ENCODE data around the gene SNRNP25. TPM values are rescaled to one million over a fixed set of nuclear protein-coding genes. Genes with fewer than 3 reads are reported as not detected.

Gene SNRNP25
- total and polyA plus RNA-seq, 4 donors = 15.1 to 22.2 (median 17.7) TPM

DNA sequence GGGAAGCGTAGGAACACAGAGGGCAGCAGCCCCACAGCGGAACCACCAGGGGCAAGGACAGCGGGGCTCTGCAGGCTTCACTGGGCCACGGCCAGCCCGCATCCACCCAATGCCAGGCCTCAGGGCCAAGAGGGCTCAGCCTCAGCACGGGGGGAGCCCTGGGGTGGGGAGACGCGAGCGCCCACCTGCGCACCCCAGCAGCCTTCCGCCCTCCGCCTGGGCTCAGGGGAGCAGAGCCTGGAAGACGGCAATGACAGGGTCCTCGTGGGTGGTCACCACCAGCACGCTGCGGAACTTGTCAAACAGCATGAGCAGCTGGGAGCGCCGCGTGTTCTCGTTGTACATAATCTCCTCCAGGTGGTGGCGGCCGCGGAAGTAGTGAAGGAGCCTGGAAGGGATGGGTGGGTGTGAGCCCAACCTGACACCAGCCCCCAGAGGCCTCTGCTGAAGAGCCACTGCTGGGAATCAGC lies 32.9 kb downstream of the SNRNP25 start:
- peaks cover 0 to 17% (median 4%) of the 10 kb centered on the region in 4 donors for H3K4me1 ChIP-seq (ENCODE audit: control insufficient read depth in 4 of 4, insufficient read depth in 4 of 4, low read length in 3 of 4)
- TF ChIP-seq RXRA (IDR thresholded peaks at IDR 0.05) = no peak
- 95% methylated on average over 23 of the region's 23 CpGs for WGBS
- H3K9me3 ChIP-seq (ENCODE audit: control insufficient read depth in 4 of 4, low read length in 3 of 4) = no peaks in the 10 kb centered on the region
- H3K9ac ChIP-seq (ENCODE audit: low read depth in 1 of 2, low read length in 2 of 2) = no peak overlapping the region
- no peak for DNase-seq (ENCODE audit: low spot score)
- H3K27me3 ChIP-seq (ENCODE audit: control insufficient read depth in 4 of 4, insufficient read depth in 4 of 4, low read length in 3 of 4) = no peaks in the 10 kb centered on the region
- peaks cover 0 to 42% (median 12%) of the 10 kb centered on the region in 4 donors for H3K36me3 ChIP-seq (ENCODE audit: control insufficient read depth in 4 of 4, insufficient read depth in 3 of 4, low read depth in 1 of 4, low read length in 3 of 4)
- no peak overlapping the region for H3K4me3 ChIP-seq (ENCODE audit: low read depth in 1 of 3, low read length in 3 of 3)
- H3K27ac ChIP-seq (ENCODE audit: low read depth in 1 of 2, low read length in 2 of 2) = no peak overlapping the region

DNA sequence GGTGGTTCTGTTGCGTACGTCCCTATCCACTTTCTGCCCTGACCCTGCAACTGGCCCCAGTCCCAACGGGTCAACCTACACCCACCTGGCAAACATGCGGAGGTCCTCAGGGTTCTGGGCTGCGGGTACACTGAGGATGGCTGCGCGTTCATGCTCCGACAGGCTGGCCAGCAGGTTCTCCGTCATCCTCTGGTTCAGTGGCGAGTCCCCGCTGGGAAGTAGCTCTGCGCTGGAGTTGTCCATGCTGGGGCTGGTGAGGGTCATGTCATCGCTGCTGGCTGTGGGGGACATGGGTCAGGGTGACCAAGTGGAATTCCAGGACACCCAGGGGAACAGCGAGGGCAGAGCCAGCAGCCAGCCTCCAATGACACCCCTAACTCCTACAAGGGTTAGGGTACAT lies 35.0 kb downstream of the SNRNP25 start:
- Histone ChIP-seq H3K9me3 (ENCODE audit: control insufficient read depth in 4 of 4, low read length in 3 of 4) (no peaks in the 10 kb centered on the region), H3K9ac (ENCODE audit: low read depth in 1 of 2, low read length in 2 of 2) (no peak overlapping the region), H3K4me1 (ENCODE audit: control insufficient read depth in 4 of 4, insufficient read depth in 4 of 4, low read length in 3 of 4) (peaks cover 0 to 17% (median 4%) of the 10 kb centered on the region in 4 donors), H3K4me3 (ENCODE audit: low read depth in 1 of 3, low read length in 3 of 3) (no peak overlapping the region), H3K27me3 (ENCODE audit: control insufficient read depth in 4 of 4, insufficient read depth in 4 of 4, low read length in 3 of 4) (no peaks in the 10 kb centered on the region), H3K36me3 (ENCODE audit: control insufficient read depth in 4 of 4, insufficient read depth in 3 of 4, low read depth in 1 of 4, low read length in 3 of 4) (peaks cover 0 to 41% (median 12%) of the 10 kb centered on the region in 4 donors), H3K27ac (ENCODE audit: low read depth in 1 of 2, low read length in 2 of 2) (no peak overlapping the region)
- 97% methylated on average over 14 of the region's 14 CpGs for WGBS
- TF ChIP-seq SP1 (IDR thresholded peaks at IDR 0.05) = no peak
- no peak for TF ChIP-seq JUND (IDR thresholded peaks at IDR 0.05)
- TF ChIP-seq HNF4A (conservative IDR thresholded peaks at IDR 0.05) = no peak
- TF ChIP-seq, protein P1, sequence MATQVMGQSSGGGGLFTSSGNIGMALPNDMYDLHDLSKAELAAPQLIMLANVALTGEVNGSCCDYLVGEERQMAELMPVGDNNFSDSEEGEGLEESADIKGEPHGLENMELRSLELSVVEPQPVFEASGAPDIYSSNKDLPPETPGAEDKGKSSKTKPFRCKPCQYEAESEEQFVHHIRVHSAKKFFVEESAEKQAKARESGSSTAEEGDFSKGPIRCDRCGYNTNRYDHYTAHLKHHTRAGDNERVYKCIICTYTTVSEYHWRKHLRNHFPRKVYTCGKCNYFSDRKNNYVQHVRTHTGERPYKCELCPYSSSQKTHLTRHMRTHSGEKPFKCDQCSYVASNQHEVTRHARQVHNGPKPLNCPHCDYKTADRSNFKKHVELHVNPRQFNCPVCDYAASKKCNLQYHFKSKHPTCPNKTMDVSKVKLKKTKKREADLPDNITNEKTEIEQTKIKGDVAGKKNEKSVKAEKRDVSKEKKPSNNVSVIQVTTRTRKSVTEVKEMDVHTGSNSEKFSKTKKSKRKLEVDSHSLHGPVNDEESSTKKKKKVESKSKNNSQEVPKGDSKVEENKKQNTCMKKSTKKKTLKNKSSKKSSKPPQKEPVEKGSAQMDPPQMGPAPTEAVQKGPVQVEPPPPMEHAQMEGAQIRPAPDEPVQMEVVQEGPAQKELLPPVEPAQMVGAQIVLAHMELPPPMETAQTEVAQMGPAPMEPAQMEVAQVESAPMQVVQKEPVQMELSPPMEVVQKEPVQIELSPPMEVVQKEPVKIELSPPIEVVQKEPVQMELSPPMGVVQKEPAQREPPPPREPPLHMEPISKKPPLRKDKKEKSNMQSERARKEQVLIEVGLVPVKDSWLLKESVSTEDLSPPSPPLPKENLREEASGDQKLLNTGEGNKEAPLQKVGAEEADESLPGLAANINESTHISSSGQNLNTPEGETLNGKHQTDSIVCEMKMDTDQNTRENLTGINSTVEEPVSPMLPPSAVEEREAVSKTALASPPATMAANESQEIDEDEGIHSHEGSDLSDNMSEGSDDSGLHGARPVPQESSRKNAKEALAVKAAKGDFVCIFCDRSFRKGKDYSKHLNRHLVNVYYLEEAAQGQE (IDR thresholded peaks at IDR 0.05) = no peak
- DNase-seq (ENCODE audit: low spot score) = no peak

DNA sequence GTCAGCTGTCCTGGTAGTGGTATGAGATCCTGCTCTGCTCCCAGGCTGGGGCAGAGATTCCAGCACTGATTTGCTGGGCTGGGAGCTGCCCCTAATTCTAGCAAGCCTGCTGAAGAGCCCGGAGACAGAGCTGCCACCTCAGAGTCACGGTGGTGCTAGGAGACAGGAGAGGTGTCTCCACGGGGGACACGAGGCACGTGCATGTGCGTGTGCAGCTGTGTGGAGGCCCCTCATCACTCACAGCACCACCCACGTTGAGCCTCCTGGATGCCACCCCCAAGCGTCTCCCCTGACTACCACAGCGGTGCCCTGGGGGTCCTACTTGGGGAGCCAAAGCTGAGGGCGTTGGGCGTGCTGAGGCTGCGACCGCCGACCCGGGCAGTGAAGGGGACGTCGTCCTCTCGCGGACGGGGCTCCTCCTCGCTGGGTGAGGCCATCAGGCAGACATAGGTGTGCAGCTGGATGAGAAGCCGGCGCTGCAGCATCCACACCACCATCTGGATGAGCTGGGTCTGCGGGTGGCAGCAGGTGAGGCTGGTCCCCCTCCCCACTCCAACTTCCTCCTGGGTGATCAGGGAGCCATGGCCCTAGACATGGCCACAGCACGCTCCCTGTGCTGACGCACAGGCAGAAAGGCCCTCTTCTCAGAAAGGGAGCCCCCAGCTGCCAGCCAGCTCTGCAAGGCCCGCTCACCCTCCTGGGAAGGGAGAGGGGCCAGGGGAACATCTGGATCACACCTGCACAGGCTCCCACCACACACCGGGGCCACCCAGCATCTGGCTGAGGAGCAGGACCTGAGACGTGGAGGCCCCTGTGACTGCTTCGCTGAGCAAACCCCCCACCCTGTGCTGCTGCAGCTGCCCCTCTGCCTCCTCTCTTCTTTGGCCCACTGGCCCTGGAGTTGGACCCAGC lies 36.0 kb downstream of the SNRNP25 start:
- no peak for DNase-seq (ENCODE audit: low spot score)
- no peak overlapping the region for H3K27ac ChIP-seq (ENCODE audit: low read depth in 1 of 2, low read length in 2 of 2)
- no peak overlapping the region for H3K4me3 ChIP-seq (ENCODE audit: low read depth in 1 of 3, low read length in 3 of 3)
- H3K9ac ChIP-seq (ENCODE audit: low read depth in 1 of 2, low read length in 2 of 2) = no peak overlapping the region
- 96% methylated on average over 30 of the region's 30 CpGs for WGBS
- no peaks in the 10 kb centered on the region for H3K9me3 ChIP-seq (ENCODE audit: control insufficient read depth in 4 of 4, low read length in 3 of 4)
- H3K36me3 ChIP-seq (ENCODE audit: control insufficient read depth in 4 of 4, insufficient read depth in 3 of 4, low read depth in 1 of 4, low read length in 3 of 4) = peaks cover 0 to 36% (median 11%) of the 10 kb centered on the region in 4 donors
- H3K4me1 ChIP-seq (ENCODE audit: control insufficient read depth in 4 of 4, insufficient read depth in 4 of 4, low read length in 3 of 4) = peaks cover 0 to 7% (median 2%) of the 10 kb centered on the region in 4 donors
- no peaks in the 10 kb centered on the region for H3K27me3 ChIP-seq (ENCODE audit: control insufficient read depth in 4 of 4, insufficient read depth in 4 of 4, low read length in 3 of 4)
- TF ChIP-seq, protein P1 (IDR thresholded peaks at IDR 0.05) = no peak
- TF ChIP-seq HNF4A (conservative IDR thresholded peaks at IDR 0.05) = no peak
- TF ChIP-seq FOXA2 (IDR thresholded peaks at IDR 0.05) = no peak
- TF ChIP-seq, protein P2, sequence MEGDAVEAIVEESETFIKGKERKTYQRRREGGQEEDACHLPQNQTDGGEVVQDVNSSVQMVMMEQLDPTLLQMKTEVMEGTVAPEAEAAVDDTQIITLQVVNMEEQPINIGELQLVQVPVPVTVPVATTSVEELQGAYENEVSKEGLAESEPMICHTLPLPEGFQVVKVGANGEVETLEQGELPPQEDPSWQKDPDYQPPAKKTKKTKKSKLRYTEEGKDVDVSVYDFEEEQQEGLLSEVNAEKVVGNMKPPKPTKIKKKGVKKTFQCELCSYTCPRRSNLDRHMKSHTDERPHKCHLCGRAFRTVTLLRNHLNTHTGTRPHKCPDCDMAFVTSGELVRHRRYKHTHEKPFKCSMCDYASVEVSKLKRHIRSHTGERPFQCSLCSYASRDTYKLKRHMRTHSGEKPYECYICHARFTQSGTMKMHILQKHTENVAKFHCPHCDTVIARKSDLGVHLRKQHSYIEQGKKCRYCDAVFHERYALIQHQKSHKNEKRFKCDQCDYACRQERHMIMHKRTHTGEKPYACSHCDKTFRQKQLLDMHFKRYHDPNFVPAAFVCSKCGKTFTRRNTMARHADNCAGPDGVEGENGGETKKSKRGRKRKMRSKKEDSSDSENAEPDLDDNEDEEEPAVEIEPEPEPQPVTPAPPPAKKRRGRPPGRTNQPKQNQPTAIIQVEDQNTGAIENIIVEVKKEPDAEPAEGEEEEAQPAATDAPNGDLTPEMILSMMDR (IDR thresholded peaks at IDR 0.05; ENCODE audit: low read depth, low read length, missing input control) = no peak
- TF ChIP-seq JUND (IDR thresholded peaks at IDR 0.05) = no peak
- no peak for TF ChIP-seq HNF4G (IDR thresholded peaks at IDR 0.05)
- TF ChIP-seq, protein P3, sequence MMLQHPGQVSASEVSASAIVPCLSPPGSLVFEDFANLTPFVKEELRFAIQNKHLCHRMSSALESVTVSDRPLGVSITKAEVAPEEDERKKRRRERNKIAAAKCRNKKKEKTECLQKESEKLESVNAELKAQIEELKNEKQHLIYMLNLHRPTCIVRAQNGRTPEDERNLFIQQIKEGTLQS (IDR thresholded peaks at IDR 0.05) = no peak
- TF ChIP-seq, protein P4, sequence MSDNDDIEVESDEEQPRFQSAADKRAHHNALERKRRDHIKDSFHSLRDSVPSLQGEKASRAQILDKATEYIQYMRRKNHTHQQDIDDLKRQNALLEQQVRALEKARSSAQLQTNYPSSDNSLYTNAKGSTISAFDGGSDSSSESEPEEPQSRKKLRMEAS (IDR thresholded peaks at IDR 0.05) = no peak
- TF ChIP-seq NR2F2 (IDR thresholded peaks at IDR 0.05) = no peak
- no peak for TF ChIP-seq TAF1 (conservative IDR thresholded peaks at IDR 0.05)
- no peak for TF ChIP-seq SP1 (IDR thresholded peaks at IDR 0.05)
- TF ChIP-seq RAD21 (IDR thresholded peaks at IDR 0.05) = no peak
- TF ChIP-seq FOXA1 (IDR thresholded peaks at IDR 0.05) = no peak
- TF ChIP-seq GABPA (IDR thresholded peaks at IDR 0.05 in 1 of 2, conservative IDR thresholded peaks at IDR 0.05 in 1 of 2) = no peak
- TF ChIP-seq YY1 (IDR thresholded peaks at IDR 0.05) = no peak

Data from liver (tissue), 9 donors.